ENCODE results near the gene STYXL1. TPM values are rescaled to one million over a fixed set of nuclear protein-coding genes. Genes with fewer than 3 reads are reported as not detected.

STYXL1 gene
- total and polyA plus RNA-seq, 4 donors = 16.4 to 27.5 (median 17.1) TPM

- TF ChIP-seq CTCF (IDR thresholded peaks at IDR 0.05; ENCODE audit: low read depth, low read length, missing input control) (no peak), HNF4G (IDR thresholded peaks at IDR 0.05) (no peak), MAX (IDR thresholded peaks at IDR 0.05) (no peak), ATF3 (IDR thresholded peaks at IDR 0.05) (no peak), NR2F2 (IDR thresholded peaks at IDR 0.05) (no peak), RAD21 (IDR thresholded peaks at IDR 0.05) (no peak), FOXA2 (IDR thresholded peaks at IDR 0.05) (no peak), FOXA1 (IDR thresholded peaks at IDR 0.05) (no peak), RXRA (IDR thresholded peaks at IDR 0.05) (no peak), REST (IDR thresholded peaks at IDR 0.05) (no peak), GABPA (IDR thresholded peaks at IDR 0.05 in 1 of 2, conservative IDR thresholded peaks at IDR 0.05 in 1 of 2) (no peak), JUND (IDR thresholded peaks at IDR 0.05) (no peak)
- H3K27me3 ChIP-seq (ENCODE audit: control insufficient read depth in 4 of 4, insufficient read depth in 4 of 4, low read length in 3 of 4) = no peaks in the 10 kb centered on the region
- H3K4me3 ChIP-seq (ENCODE audit: low read depth in 1 of 3, low read length in 3 of 3) = no peak overlapping the region
- H3K36me3 ChIP-seq (ENCODE audit: control insufficient read depth in 4 of 4, insufficient read depth in 3 of 4, low read depth in 1 of 4, low read length in 3 of 4) = peaks cover 0 to 15% (median 2%) of the 10 kb centered on the region in 4 donors
- peak overlapping the region; percentile 32 to 63 for H3K27ac ChIP-seq (ENCODE audit: low read depth in 1 of 2, low read length in 2 of 2)
- WGBS = 85% methylated on average over 4 of the region's 4 CpGs
- DNase-seq (ENCODE audit: low spot score) = no peak
- H3K4me1 ChIP-seq (ENCODE audit: control insufficient read depth in 4 of 4, insufficient read depth in 4 of 4, low read length in 3 of 4) = peaks cover 5 to 16% (median 9%) of the 10 kb centered on the region in 4 donors
- no peak overlapping the region for H3K9ac ChIP-seq (ENCODE audit: low read depth in 1 of 2, low read length in 2 of 2)
- H3K9me3 ChIP-seq (ENCODE audit: control insufficient read depth in 4 of 4, low read length in 3 of 4) = no peaks in the 10 kb centered on the region
These were observed 4.0 kb upstream of the STYXL1 start for GRCh38 chr7:76051840-76052239.

GRCh38 chr7:76050545-76050944 is 2.7 kb upstream of the STYXL1 start:
- no peak overlapping the region for H3K9ac ChIP-seq (ENCODE audit: low read depth in 1 of 2, low read length in 2 of 2)
- no peaks in the 10 kb centered on the region for H3K27me3 ChIP-seq (ENCODE audit: control insufficient read depth in 4 of 4, insufficient read depth in 4 of 4, low read length in 3 of 4)
- peaks cover 0 to 15% (median 2%) of the 10 kb centered on the region in 4 donors for H3K36me3 ChIP-seq (ENCODE audit: control insufficient read depth in 4 of 4, insufficient read depth in 3 of 4, low read depth in 1 of 4, low read length in 3 of 4)
- DNase-seq (ENCODE audit: low spot score) = no peak
- WGBS = 96% methylated on average over 5 of the region's 5 CpGs
- no peaks in the 10 kb centered on the region for H3K9me3 ChIP-seq (ENCODE audit: control insufficient read depth in 4 of 4, low read length in 3 of 4)
- no peak overlapping the region for H3K27ac ChIP-seq (ENCODE audit: low read depth in 1 of 2, low read length in 2 of 2)
- H3K4me1 ChIP-seq (ENCODE audit: control insufficient read depth in 4 of 4, insufficient read depth in 4 of 4, low read length in 3 of 4) = peaks cover 8 to 21% (median 13%) of the 10 kb centered on the region in 4 donors
- H3K4me3 ChIP-seq (ENCODE audit: low read depth in 1 of 3, low read length in 3 of 3) = no peak overlapping the region
- TF ChIP-seq YY1 (IDR thresholded peaks at IDR 0.05) (no peak), GABPA (IDR thresholded peaks at IDR 0.05 in 1 of 2, conservative IDR thresholded peaks at IDR 0.05 in 1 of 2) (no peak), ATF3 (IDR thresholded peaks at IDR 0.05) (no peak), MAX (IDR thresholded peaks at IDR 0.05) (no peak), REST (IDR thresholded peaks at IDR 0.05) (no peak), EGR1 (IDR thresholded peaks at IDR 0.05; ENCODE audit: low read depth in 2 of 2) (no peak), FOXA1 (IDR thresholded peaks at IDR 0.05) (no peak), CTCF (IDR thresholded peaks at IDR 0.05; ENCODE audit: low read depth, low read length, missing input control) (no peak), HNF4A (conservative IDR thresholded peaks at IDR 0.05) (no peak), FOXA2 (IDR thresholded peaks at IDR 0.05) (no peak), RAD21 (IDR thresholded peaks at IDR 0.05) (no peak), TAF1 (conservative IDR thresholded peaks at IDR 0.05) (no peak), HNF4G (IDR thresholded peaks at IDR 0.05) (no peak)

All from liver (tissue), 9 donors.